Right forelimb (tissue), 1 donor: ENCODE results near the gene NRCAM.

Experiments used
- DNase-seq: peaks from one replicate; pipeline ENCODE4 v3.0.0-alpha.2; 2018

The NRCAM gene

GRCh38 chr7:108193594-108194498, 262.4 kb downstream of the NRCAM start:
- no peak for DNase-seq

DNA sequence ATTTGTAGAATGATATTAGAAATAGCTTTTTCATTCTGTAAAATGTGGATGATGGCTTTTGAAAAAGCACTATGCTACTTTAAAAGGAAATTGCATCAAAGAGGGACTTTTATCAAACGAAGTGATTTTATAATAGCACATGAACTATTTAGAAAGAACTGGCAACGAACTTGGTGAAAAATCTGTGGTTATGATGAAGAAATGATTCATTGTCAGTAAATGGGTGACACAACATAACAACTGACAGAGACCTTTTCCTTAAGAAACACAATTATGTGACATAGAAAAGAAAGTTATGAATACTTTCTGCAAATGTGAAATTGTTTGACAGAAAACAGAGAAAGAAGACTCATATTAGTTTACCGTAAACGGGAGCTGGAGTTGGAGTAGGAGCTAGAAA, 265.3 kb downstream of the NRCAM start:
- no peak for DNase-seq

DNA sequence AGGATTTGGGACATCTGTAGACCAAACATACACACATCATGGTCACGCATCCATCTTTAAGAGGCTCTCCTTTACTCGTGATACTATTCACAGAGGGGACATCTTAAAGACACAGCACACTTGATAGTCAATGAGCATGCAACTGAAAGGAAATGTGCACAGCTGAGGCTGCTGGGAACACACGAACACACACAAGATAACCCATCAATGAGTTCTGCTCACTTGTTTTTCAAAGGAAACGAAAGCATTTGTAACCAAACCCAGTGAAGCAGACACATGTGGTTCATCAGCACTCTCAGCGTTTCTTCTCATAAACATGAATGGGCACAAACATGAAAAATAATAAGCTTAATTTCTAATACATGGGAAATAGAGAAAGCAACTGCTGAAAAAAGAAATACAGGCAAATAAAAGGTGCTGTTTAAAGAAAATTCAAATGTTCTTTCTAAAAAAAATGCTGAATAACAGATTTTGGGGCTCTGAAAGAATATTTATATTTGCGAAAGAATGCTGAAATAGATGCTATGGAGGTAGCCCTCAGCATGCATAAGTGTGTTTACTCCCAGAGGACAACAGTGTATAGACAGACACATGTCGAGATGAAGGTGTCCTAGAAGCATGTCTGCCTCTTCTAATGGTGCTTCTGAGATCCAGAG, 266.4 kb downstream of the NRCAM start:
- DNase-seq = no peak

GRCh38 chr7:108188724-108189123, 267.5 kb downstream of the NRCAM start:
- DNase-seq = no peak

- DNase-seq = no peak
These were observed 274.9 kb downstream of the NRCAM start for GRCh38 chr7:108181073-108181985.

GRCh38 chr7:108178398-108178797, 277.8 kb downstream of the NRCAM start:
- DNase-seq = no peak

GRCh38 chr7:108171164-108171563, 285.1 kb downstream of the NRCAM start:
- no peak for DNase-seq

GRCh38 chr7:108170251-108170650, 286.0 kb downstream of the NRCAM start:
- no peak for DNase-seq

DNA sequence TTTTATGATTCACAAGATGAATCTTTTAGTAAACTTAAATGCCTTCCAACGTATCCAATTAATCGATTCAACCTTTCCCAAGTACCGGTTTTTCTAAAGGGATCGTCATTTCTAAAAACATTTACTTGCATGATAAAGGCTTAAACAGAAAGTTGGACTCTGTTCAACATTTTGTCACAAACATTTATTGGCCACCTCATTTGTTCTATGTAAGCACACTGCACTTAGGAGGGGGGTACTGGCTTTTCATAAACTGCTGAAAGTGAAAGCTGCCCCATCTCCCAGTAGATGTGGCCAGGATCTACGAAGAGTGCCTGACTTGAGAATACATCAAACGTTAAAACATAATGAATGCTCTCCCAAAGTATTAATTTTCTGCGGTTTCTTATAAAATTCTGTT, 288.8 kb downstream of the NRCAM start:
- no peak for DNase-seq

DNA sequence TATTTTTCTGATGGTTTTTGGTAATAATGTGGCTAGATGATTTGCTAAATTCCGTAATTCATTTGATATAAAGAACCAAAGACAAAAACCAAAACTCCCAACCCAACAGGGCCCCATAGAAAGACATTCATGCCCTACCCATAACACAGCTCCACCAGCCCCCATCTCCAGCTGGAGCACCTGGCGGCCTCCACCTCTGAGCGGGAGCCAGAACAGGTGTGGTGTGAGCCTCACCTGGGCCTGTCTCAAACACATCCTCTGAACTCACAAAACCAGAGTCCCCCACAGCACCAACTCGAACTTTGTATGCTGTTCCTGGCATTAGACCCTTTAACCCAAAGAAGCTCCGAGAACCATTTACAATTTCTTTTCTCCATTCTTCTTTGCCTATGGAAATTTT, 289.5 kb downstream of the NRCAM start:
- no peak for DNase-seq

DNA sequence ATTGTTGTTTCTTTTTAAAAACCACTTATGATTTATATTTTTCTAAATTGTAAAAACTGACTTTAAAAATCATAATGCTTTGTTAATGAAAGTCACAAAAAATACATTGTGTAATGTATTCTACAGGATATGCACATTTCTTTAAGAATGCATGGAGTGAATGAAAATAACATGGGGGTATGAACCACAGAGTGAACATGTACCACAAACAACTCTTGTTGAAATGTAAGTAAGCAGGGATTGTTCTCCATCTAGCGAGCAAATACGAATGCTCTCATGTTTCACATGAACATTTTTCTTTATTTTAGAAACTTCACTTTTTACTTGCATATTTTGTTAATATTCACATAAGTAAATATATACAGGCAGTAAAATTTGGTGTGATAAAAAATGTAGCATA, 290.5 kb downstream of the NRCAM start:
- no peak for DNase-seq

- no peak for DNase-seq
These were observed 291.3 kb downstream of the NRCAM start for GRCh38 chr7:108164946-108165345.

- DNase-seq = no peak
These were observed 291.9 kb downstream of the NRCAM start for GRCh38 chr7:108164342-108164741.

GRCh38 chr7:108158776-108159175, 297.5 kb downstream of the NRCAM start:
- no peak for DNase-seq

DNA sequence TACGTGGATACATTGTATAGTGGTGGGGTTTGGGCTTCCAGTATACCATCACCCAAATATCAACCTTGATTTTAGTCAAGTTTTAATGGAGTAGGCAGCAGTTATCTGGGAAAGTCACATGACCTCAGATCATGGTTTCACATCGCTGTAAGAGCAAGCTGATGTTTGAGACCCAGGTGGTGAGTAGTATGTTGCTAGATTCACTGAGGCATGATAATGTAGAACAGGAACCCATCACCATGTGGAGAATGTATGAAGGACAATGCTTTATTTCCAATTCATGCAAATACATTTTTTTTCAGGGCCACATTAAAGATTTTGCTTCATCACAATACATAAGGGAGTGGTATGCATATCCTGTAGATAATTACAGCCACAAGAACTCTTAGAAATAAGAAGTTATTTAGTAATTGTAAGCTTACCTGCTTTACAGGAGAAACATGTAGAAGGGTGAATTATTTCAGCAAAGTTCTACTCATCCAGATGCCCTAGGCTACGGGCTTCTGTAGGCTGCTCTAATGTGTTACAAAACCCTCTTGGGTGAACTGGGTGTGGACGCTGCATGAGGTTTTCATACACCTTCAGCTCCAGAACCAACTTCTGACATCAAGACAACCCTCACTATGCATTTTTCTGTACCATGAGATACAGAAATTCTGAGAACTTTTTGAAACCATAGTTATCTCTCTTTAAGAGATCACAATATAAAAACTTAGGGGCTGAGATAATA, 298.5 kb downstream of the NRCAM start:
- DNase-seq = no peak

DNA sequence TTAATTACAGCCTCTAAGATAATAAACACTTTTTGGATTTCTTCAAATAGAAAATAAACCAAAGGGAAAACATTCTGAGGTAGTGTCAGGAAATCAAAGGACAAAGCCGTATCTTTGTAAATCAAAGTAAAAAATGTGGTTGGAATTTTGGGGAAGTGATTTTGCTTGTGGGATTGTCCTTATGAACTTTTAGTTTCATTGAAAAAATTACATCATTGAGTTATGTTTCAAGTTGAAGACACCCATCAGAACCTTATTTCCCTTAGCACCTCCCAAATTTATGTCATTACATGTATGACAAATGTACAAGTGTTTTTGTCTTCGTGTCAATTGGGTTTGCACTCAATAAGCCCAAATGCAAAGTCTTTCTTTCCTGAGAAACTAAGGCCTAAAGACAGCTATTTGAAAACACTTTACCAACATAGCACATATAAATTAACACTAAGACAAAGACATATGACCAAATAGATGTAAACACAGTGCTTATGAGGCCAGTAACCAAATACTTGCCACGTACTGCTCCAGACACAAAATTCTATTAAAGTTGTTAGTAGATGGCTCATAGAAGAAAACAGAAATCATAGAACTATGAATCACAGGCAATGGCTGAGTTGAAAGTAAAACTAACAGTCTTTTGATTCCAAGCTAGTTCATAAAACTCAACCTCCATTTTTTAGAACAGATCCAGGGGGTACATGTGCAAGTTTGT, 299.2 kb downstream of the NRCAM start:
- DNase-seq = no peak

GRCh38 chr7:108152198-108152597, 304.0 kb downstream of the NRCAM start:
- no peak for DNase-seq

GRCh38 chr7:108149908-108150307, 306.3 kb downstream of the NRCAM start:
- DNase-seq = no peak

- no peak for DNase-seq
These were observed 307.1 kb downstream of the NRCAM start for GRCh38 chr7:108149119-108149518.

DNA sequence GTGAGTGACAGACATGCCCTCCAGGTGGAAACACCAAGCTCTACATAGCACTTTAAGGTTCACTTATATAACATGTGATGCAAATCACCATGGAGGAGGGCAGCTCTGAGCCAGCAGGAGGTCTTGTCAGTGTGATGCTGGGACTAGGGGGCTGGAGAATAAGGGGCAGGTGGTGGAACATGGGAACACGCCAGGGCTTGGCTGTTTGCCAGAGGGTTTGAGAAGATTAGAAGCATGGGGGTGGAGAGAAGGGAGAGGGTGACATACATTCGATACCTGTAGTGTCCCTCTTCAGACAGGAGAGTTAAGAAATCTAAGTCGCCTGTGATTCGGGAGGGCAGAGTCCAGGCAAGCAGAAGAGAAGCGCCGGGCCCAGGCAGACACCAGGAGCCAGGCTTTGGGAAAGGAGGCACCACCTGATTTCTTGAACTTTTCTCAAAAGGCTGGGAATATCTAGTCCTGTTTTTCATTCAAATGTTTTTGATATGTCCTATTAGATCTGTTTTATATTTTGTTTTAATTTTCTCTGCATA, 309.1 kb downstream of the NRCAM start:
- DNase-seq = no peak

- DNase-seq = peak; percentile 81
These were observed 310.0 kb downstream of the NRCAM start for GRCh38 chr7:108146070-108146842.
